WTC11 (cell line): ENCODE data around the gene INKA1.

ENCODE experiments used
- CBFB ChIP-seq: sonication (generic); formaldehyde crosslinking; IDR thresholded peaks from 2 replicates; pipeline ENCODE4 v1.8.1; 2022; ENCODE audit warnings: mild to moderate bottlenecking, low read depth, missing genetic modification reagents
- MXD4 ChIP-seq: fragments of 250-450 bp; sonication (Bioruptor Pico); IDR thresholded peaks from 2 replicates; pipeline ENCODE4 v1.8.0; 2021; ENCODE audit warnings: mild to moderate bottlenecking, moderate library complexity, borderline replicate concordance
- SMAD4 ChIP-seq: sonication (generic); formaldehyde crosslinking; IDR thresholded peaks from 2 replicates; pipeline ENCODE4 v1.8.0; 2022; ENCODE audit warnings: mild to moderate bottlenecking, missing genetic modification reagents
- ZNF219 ChIP-seq: sonication (generic); formaldehyde crosslinking; IDR thresholded peaks from 2 replicates; pipeline ENCODE4 v1.8.0; 2023; ENCODE audit warnings: missing genetic modification reagents, mild to moderate bottlenecking, borderline replicate concordance
- TF ChIP-seq, protein P1 (sequence below): fragments of 200-600 bp; IDR thresholded peaks from 2 replicates; pipeline ENCODE4 v1.8.0; 2022; ENCODE audit warnings: antibody characterized with exemption
- TF ChIP-seq, protein P2 (sequence below): sonication (generic); formaldehyde crosslinking; IDR thresholded peaks from 2 replicates; pipeline ENCODE4 v1.8.0; 2022; ENCODE audit warnings: mild to moderate bottlenecking, missing genetic modification reagents
- TF ChIP-seq, protein P3 (sequence below): sonication (generic); formaldehyde crosslinking; IDR thresholded peaks from 2 replicates; pipeline ENCODE4 v1.8.1; 2023; ENCODE audit warnings: mild to moderate bottlenecking, missing genetic modification reagents, moderate library complexity
- TF ChIP-seq, protein P4 (sequence below): sonication (generic); formaldehyde crosslinking; IDR thresholded peaks from 2 replicates; pipeline ENCODE4 v1.8.1; 2022; ENCODE audit warnings: missing genetic modification reagents, borderline replicate concordance
- TF ChIP-seq, protein P5 (sequence below): sonication (generic); formaldehyde crosslinking; conservative IDR thresholded peaks from 2 replicates; pipeline ENCODE4 v1.8.1; 2022; ENCODE audit warnings: mild to moderate bottlenecking, missing genetic modification reagents

DNA sequence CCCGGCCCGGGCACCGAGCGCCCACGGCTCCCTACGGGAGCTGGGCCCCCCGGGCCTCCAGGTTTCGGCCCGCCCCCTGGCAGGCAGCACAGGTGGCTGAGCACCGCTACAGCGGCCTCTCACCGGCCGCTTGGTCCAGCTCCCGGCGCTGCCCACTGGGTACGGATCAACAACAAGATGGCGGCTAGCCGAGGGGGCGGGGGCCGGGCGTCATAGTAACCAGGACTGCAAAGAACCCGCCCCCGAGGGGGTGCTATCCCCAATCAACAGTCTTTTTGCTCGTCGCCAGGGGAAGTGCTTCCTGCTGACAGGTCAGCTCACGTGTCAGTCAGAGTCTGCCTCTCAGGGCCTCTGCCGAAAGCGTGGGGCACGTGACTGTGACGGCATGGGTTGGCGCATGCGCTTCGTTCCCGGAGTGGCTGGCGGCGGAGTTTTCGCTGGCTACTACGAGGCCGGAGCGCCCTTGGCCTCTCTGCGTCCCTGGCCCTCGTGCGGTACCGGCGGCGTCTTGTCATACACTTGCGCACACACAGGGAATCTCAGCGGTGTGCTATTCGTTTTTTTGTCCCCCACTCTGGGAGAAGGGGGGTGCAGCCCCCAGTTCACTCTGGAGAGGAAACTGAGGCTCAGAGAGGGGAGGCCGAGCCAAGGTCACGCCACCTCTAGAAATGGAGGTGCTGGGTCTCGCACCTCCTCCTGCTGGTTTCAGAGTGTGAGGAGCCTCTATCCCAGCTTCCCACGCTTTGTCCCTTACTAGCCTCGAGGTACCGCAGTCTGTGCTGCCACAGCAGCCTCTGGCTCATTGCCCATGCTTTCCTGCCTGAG is 16.5 kb upstream of the INKA1 start, which contains the start of gene IP6K1:
- TF ChIP-seq SMAD4 (CRISPR knock-in tag) (no peak), ZNF219 (CRISPR knock-in tag) (no peak), CBFB (CRISPR knock-in tag) (no peak), MXD4 (CRISPR knock-in tag) (no peak)
- TF ChIP-seq, protein P1, sequence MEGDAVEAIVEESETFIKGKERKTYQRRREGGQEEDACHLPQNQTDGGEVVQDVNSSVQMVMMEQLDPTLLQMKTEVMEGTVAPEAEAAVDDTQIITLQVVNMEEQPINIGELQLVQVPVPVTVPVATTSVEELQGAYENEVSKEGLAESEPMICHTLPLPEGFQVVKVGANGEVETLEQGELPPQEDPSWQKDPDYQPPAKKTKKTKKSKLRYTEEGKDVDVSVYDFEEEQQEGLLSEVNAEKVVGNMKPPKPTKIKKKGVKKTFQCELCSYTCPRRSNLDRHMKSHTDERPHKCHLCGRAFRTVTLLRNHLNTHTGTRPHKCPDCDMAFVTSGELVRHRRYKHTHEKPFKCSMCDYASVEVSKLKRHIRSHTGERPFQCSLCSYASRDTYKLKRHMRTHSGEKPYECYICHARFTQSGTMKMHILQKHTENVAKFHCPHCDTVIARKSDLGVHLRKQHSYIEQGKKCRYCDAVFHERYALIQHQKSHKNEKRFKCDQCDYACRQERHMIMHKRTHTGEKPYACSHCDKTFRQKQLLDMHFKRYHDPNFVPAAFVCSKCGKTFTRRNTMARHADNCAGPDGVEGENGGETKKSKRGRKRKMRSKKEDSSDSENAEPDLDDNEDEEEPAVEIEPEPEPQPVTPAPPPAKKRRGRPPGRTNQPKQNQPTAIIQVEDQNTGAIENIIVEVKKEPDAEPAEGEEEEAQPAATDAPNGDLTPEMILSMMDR: no peak
- TF ChIP-seq, protein P2, sequence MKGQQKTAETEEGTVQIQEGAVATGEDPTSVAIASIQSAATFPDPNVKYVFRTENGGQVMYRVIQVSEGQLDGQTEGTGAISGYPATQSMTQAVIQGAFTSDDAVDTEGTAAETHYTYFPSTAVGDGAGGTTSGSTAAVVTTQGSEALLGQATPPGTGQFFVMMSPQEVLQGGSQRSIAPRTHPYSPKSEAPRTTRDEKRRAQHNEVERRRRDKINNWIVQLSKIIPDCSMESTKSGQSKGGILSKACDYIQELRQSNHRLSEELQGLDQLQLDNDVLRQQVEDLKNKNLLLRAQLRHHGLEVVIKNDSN (CRISPR knock-in tag): peak; percentile 100
- TF ChIP-seq, protein P3, sequence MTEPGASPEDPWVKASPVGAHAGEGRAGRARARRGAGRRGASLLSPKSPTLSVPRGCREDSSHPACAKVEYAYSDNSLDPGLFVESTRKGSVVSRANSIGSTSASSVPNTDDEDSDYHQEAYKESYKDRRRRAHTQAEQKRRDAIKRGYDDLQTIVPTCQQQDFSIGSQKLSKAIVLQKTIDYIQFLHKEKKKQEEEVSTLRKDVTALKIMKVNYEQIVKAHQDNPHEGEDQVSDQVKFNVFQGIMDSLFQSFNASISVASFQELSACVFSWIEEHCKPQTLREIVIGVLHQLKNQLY (CRISPR knock-in tag): no peak
- TF ChIP-seq, protein P4, sequence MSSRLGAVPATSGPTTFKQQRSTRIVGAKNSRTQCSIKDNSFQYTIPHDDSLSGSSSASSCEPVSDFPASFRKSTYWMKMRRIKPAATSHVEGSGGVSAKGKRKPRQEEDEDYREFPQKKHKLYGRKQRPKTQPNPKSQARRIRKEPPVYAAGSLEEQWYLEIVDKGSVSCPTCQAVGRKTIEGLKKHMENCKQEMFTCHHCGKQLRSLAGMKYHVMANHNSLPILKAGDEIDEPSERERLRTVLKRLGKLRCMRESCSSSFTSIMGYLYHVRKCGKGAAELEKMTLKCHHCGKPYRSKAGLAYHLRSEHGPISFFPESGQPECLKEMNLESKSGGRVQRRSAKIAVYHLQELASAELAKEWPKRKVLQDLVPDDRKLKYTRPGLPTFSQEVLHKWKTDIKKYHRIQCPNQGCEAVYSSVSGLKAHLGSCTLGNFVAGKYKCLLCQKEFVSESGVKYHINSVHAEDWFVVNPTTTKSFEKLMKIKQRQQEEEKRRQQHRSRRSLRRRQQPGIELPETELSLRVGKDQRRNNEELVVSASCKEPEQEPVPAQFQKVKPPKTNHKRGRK (CRISPR knock-in tag): no peak
- TF ChIP-seq, protein P5, sequence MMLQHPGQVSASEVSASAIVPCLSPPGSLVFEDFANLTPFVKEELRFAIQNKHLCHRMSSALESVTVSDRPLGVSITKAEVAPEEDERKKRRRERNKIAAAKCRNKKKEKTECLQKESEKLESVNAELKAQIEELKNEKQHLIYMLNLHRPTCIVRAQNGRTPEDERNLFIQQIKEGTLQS (CRISPR knock-in tag): no peak
